Nephron progenitor cell (in vitro differentiated cells): Measurements from ENCODE around the gene ULK4.

ENCODE experiments used
- DNase-seq: peaks from one replicate; pipeline ENCODE4 v3.0.0; 2021
- H3K27ac Mint-ChIP-seq: 2 replicates; pipeline ENCODE4 v1.8.0; 2021; ENCODE audit warnings: mild to moderate bottlenecking, moderate library complexity, mixed read lengths
- H3K27me3 Mint-ChIP-seq: 2 replicates; pipeline ENCODE4 v1.8.0; 2021; ENCODE audit warnings: mild to moderate bottlenecking, low read depth, mixed read lengths; ENCODE audit not compliant: poor library complexity
- H3K36me3 Mint-ChIP-seq: 2 replicates; pipeline ENCODE4 v1.8.0; 2021; ENCODE audit warnings: low read depth, mixed read lengths
- H3K4me1 Mint-ChIP-seq: 2 replicates; pipeline ENCODE4 v1.8.0; 2021; ENCODE audit warnings: mixed read lengths
- H3K4me3 Mint-ChIP-seq: 2 replicates; pipeline ENCODE4 v1.8.0; 2021; ENCODE audit warnings: mild to moderate bottlenecking, moderate library complexity, mixed read lengths
- H3K9me3 Mint-ChIP-seq: 2 replicates; pipeline ENCODE4 v1.8.0; 2021; ENCODE audit warnings: mild to moderate bottlenecking, moderate library complexity, mixed read lengths
- CTCF ChIP-seq: fragments of 200-600 bp; sonication (generic); IDR thresholded peaks from 2 replicates; pipeline ENCODE4 v1.5.0; 2021; ENCODE audit warnings: antibody characterized with exemption

The ULK4 gene

GRCh38 chr3:41308119-41308518 lies 653.8 kb downstream of the ULK4 start:
- TF ChIP-seq CTCF: no peak
- Mint-ChIP-seq H3K36me3 (peaks cover 7% of the 10 kb centered on the region), H3K4me3 (no peak overlapping the region), H3K27ac (no peak overlapping the region), H3K27me3 (peaks cover 4% of the 10 kb centered on the region), H3K9me3 (peaks cover 12% of the 10 kb centered on the region), H3K4me1 (peaks cover 5% of the 10 kb centered on the region)
- DNase-seq: no peak

DNA sequence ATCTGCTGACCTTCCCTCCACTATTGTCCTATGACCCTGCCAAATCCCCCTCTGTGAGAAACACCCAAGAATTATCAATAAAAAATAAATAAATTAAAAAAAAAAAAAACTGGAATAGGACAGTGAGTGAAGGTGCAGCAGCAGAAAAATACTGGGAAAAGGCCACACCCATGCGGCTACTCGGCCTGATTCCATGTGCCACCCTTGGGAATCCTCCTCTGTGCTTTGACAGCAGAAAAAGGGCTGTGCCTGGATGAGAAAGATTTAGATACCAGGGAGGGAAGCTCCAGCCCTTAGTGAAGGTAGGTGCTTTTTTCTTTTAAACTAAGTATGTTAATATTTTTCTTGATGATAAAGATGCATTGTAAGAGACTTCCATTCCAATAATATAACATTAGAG lies 654.8 kb downstream of the ULK4 start:
- Mint-ChIP-seq H3K36me3 (peaks cover 7% of the 10 kb centered on the region), H3K27me3 (peaks cover 4% of the 10 kb centered on the region), H3K9me3 (peaks cover 12% of the 10 kb centered on the region), H3K4me1 (peaks cover 5% of the 10 kb centered on the region), H3K27ac (no peak overlapping the region), H3K4me3 (no peak overlapping the region)
- TF ChIP-seq CTCF: no peak
- DNase-seq: no peak

GRCh38 chr3:41304593-41304992 lies 657.3 kb downstream of the ULK4 start:
- no peak for TF ChIP-seq CTCF
- H3K4me3 Mint-ChIP-seq: no peak overlapping the region
- no peak overlapping the region for H3K27ac Mint-ChIP-seq
- peaks cover 7% of the 10 kb centered on the region for H3K36me3 Mint-ChIP-seq
- peaks cover 4% of the 10 kb centered on the region for H3K27me3 Mint-ChIP-seq
- DNase-seq: no peak
- peaks cover 5% of the 10 kb centered on the region for H3K4me1 Mint-ChIP-seq
- H3K9me3 Mint-ChIP-seq: peaks cover 12% of the 10 kb centered on the region

DNA sequence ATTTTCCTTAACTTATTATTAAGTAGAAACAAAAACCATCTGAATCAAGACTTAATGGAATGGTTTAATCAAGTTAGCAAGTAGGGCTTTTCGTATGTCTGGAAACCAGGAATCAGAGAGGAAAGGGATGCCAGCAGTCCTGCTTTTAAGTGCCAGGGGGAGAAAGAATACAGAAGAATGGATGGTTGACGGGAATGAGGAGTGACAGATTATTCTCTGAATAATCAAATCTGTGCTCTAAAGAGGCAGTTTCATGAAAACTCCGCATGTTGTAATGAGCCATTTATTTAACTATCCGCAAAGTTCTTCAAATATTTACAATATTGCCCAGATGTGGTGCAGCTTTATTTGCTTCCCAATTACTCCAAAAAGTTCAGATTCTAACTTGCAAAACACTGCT lies 659.6 kb downstream of the ULK4 start:
- peaks cover 7% of the 10 kb centered on the region for H3K36me3 Mint-ChIP-seq
- no peak overlapping the region for H3K4me3 Mint-ChIP-seq
- TF ChIP-seq CTCF: no peak
- H3K4me1 Mint-ChIP-seq: peaks cover 8% of the 10 kb centered on the region
- peaks cover 12% of the 10 kb centered on the region for H3K9me3 Mint-ChIP-seq
- DNase-seq: no peak
- H3K27ac Mint-ChIP-seq: no peak overlapping the region
- peaks cover 4% of the 10 kb centered on the region for H3K27me3 Mint-ChIP-seq

GRCh38 chr3:41301548-41301947 lies 660.4 kb downstream of the ULK4 start:
- Mint-ChIP-seq H3K36me3 (peaks cover 7% of the 10 kb centered on the region), H3K4me1 (peaks cover 15% of the 10 kb centered on the region), H3K27ac (no peak overlapping the region), H3K27me3 (peaks cover 7% of the 10 kb centered on the region), H3K4me3 (no peak overlapping the region), H3K9me3 (peaks cover 12% of the 10 kb centered on the region)
- TF ChIP-seq CTCF: no peak
- no peak for DNase-seq

DNA sequence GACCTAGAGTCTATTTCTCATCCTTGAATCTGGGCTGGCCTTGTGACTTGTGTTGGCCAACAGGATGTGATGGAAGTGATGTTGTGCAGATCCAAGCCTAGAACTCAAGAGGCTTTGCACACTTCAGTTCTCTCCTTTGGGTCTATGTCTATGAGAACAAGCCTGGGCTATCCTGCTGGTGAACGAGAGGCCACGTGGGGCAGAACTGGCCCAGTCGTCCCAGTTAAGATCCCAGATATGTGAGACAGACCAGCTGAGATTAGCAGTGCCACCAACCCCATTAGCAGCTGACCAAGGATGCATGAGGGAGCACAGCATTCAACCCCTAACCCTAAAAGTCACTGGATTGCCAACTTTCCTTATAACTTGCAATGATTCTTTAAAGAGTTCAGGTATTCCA lies 662.9 kb downstream of the ULK4 start:
- Mint-ChIP-seq H3K27ac (no peak overlapping the region), H3K4me3 (no peak overlapping the region), H3K36me3 (no peaks in the 10 kb centered on the region), H3K9me3 (no peaks in the 10 kb centered on the region), H3K4me1 (peaks cover 28% of the 10 kb centered on the region), H3K27me3 (peaks cover 3% of the 10 kb centered on the region)
- TF ChIP-seq CTCF: no peak
- no peak for DNase-seq
